C4-2B (cell line): ENCODE measurements around the gene STRA8.

Experiments used
- ZFX ChIP-seq: fragments of 450-650 bp; IDR thresholded peaks from 2 replicates; pipeline ENCODE4 v1.6.1; 2017
- TF ChIP-seq, protein P1 (sequence below): fragments of 450-650 bp; conservative IDR thresholded peaks from 2 replicates; pipeline ENCODE4 v1.5.1; 2017; ENCODE audit warnings: mild to moderate bottlenecking

DNA sequence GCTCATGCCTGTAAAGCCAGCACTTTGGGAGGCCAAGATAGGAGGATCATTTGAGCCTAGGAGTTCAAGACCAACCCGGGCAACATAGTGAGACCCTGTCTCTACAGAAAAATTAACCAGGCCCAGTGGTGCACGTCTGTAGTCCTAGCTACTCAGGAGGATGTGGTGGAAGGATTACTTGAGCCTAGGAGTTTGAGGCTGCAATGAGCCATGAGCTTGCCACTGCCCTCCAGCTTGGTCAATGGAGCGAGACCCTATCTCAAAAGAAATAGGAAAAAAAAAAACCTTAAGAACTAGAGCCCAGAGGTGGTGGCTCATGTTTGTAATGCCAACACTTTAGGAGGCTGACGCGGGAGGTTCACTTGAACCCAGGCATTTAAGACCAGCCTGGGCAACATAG is 2.2 kb downstream of the STRA8 start:
- TF ChIP-seq, protein P1, sequence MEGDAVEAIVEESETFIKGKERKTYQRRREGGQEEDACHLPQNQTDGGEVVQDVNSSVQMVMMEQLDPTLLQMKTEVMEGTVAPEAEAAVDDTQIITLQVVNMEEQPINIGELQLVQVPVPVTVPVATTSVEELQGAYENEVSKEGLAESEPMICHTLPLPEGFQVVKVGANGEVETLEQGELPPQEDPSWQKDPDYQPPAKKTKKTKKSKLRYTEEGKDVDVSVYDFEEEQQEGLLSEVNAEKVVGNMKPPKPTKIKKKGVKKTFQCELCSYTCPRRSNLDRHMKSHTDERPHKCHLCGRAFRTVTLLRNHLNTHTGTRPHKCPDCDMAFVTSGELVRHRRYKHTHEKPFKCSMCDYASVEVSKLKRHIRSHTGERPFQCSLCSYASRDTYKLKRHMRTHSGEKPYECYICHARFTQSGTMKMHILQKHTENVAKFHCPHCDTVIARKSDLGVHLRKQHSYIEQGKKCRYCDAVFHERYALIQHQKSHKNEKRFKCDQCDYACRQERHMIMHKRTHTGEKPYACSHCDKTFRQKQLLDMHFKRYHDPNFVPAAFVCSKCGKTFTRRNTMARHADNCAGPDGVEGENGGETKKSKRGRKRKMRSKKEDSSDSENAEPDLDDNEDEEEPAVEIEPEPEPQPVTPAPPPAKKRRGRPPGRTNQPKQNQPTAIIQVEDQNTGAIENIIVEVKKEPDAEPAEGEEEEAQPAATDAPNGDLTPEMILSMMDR = no peak
- no peak for TF ChIP-seq ZFX
